Sigmoid colon (tissue), 7 donors: ENCODE data around the gene NIN. TPM values are rescaled to one million over a fixed set of nuclear protein-coding genes. Genes with fewer than 3 reads are reported as not detected.

ENCODE experiments used
- DNase-seq: peaks from one replicate; pipeline ENCODE4 v3.0.0-alpha.2; 2019
- H3K27ac ChIP-seq, 4 donors: fragments of 200-600 bp; sonication (generic); one replicate each; pipeline ENCODE4 v1.5.1; 2016 to 2019; ENCODE audit warnings: mild to moderate bottlenecking in 1 of 4
- H3K27me3 ChIP-seq, 3 donors: fragments of 200-600 bp; sonication (generic); one replicate each; pipeline ENCODE4 v1.5.1; 2019; ENCODE audit warnings: mild to moderate bottlenecking in 1 of 3
- H3K36me3 ChIP-seq, 4 donors: fragments of 200-600 bp; sonication (generic); one replicate each; pipeline ENCODE4 v1.5.1; 2016 to 2019
- H3K4me1 ChIP-seq, 4 donors: fragments of 200-600 bp; sonication (generic); one replicate each; pipeline ENCODE4 v1.5.1; 2017 to 2019
- H3K4me3 ChIP-seq, 4 donors: fragments of 200-600 bp; sonication (generic); one replicate each; pipeline ENCODE4 v1.5.1; 2017 to 2019; ENCODE audit warnings: mild to moderate bottlenecking in 2 of 4, moderate library complexity in 1 of 4
- H3K9me3 ChIP-seq, 4 donors: fragments of 200-600 bp in 3 of 4; sonication (generic) in 3 of 4; one replicate each; pipeline versions ENCODE4 v1.5.1 to v1.6.1; 2013 to 2019
- CTCF ChIP-seq, 4 experiments: fragments of 450-650 bp in 3 of 4; fragments of 200-600 bp in 1 of 4; IDR thresholded peaks; one replicate each; pipeline ENCODE4 v1.5.1; 2016 to 2019; ENCODE audit warnings: antibody characterized with exemption in 4 of 4, mild to moderate bottlenecking in 3 of 4, moderate library complexity in 2 of 4
- EP300 ChIP-seq, 4 donors: sonication (generic); formaldehyde crosslinking; IDR thresholded peaks; one replicate each; pipeline ENCODE4 v1.6.1; 2017; ENCODE audit warnings: antibody characterized with exemption in 4 of 4
- POLR2A ChIP-seq, 2 donors: fragments of 450-650 bp; IDR thresholded peaks; one replicate each; pipeline ENCODE4 v1.6.1; 2016; ENCODE audit warnings: antibody characterized with exemption in 2 of 2, mild to moderate bottlenecking in 2 of 2, moderate library complexity in 2 of 2
- POLR2AphosphoS5 ChIP-seq, 4 donors: sonication (generic); formaldehyde crosslinking; IDR thresholded peaks; one replicate each; pipeline ENCODE4 v1.6.1; 2017; ENCODE audit warnings: antibody characterized with exemption in 4 of 4
- WGBS, 2 donors: extraction: QIAGEN DNeasy Blood & Tissue Kit; methylation state at CpG; one replicate each; pipeline ENCODE4 v1.1.7; 2013; 5-methylcytosine and 5-hydroxymethylcytosine counted together
- intact Hi-C: fragments of 100-400 bp; cut with DNase I; formaldehyde crosslinking; loops from one replicate; pipeline ENCODE4 v1.15.1; 2023
- polyA plus RNA-seq, 3 donors: library from polyadenylated mRNA; stranded (reverse); fragments of 200-250 nt; gene quantifications; one replicate each; pipeline ENCODE4 v1.2.3, GENCODE V29; 2013
- total RNA-seq, 4 donors: library from RNA; depleted of rRNA; stranded (reverse); fragments of >200 nt; gene quantifications; one replicate each; pipeline ENCODE4 v1.1.0, GENCODE V29; 2016
- donor health status: healthy with polysubstance abuse.
- donor health status: Bipolar disorder and iron deficiency.
- donor health status: healthy.

The NIN gene
- total and polyA plus RNA-seq, 7 donors, result 3.6 to 38.2 (median 20.7) TPM

GRCh38 chr14:50825307-50825706, 5.7 kb downstream of the NIN start:
- H3K4me1 ChIP-seq, result peaks cover 0 to 36% (median 25%) of the 10 kb centered on the region in 4 donors
- 92 to 100% methylated on average over 1 of the region's 1 CpG for WGBS, 2 donors

GRCh38 chr14:50823762-50824636, 7.0 kb downstream of the NIN start:
- TF ChIP-seq CTCF (IDR thresholded peaks at IDR 0.05) (no peak), POLR2A (IDR thresholded peaks at IDR 0.05) (no peak), POLR2AphosphoS5 (IDR thresholded peaks at IDR 0.05) (no peak), EP300 (IDR thresholded peaks at IDR 0.05) (no peak)
- 57 to 85% methylated on average over 10 of the region's 10 CpGs for WGBS, 2 donors
- Histone ChIP-seq H3K36me3 (no peaks in the 10 kb centered on the region), H3K4me3 (no peak overlapping the region), H3K4me1 (peaks cover 0 to 23% (median 16%) of the 10 kb centered on the region in 4 donors), H3K27me3 (no peaks in the 10 kb centered on the region), H3K27ac (peak overlapping the region in 3 of 4 donors; percentile 7 to 44 (median 35)), H3K9me3 (no peaks in the 10 kb centered on the region)
- no peak for DNase-seq
- intact Hi-C loops, result no loop called here

More at GRCh38 chr14:50825307-50825706, 5.7 kb downstream of the NIN start:
- Histone ChIP-seq H3K27ac (no peak overlapping the region), H3K27me3 (no peaks in the 10 kb centered on the region), H3K36me3 (no peaks in the 10 kb centered on the region), H3K4me3 (no peak overlapping the region), H3K9me3 (no peaks in the 10 kb centered on the region)
- no peak for DNase-seq
- intact Hi-C loops, result no loop called here
- TF ChIP-seq EP300 (IDR thresholded peaks at IDR 0.05) (no peak), POLR2A (IDR thresholded peaks at IDR 0.05) (no peak), POLR2AphosphoS5 (IDR thresholded peaks at IDR 0.05) (no peak), CTCF (IDR thresholded peaks at IDR 0.05) (no peak)

GRCh38 chr14:50823051-50823761, 7.8 kb downstream of the NIN start:
- WGBS, 2 donors, result 64 to 81% methylated on average over 11 of the region's 11 CpGs
- H3K27ac ChIP-seq, result peak overlapping the region in 3 of 4 donors; percentile 7 to 44 (median 35)
- H3K4me1 ChIP-seq, result peaks cover 0 to 20% (median 12%) of the 10 kb centered on the region in 4 donors
- no peaks in the 10 kb centered on the region for H3K9me3 ChIP-seq
- H3K4me3 ChIP-seq, result no peak overlapping the region
- DNase-seq, result no peak
- no peaks in the 10 kb centered on the region for H3K36me3 ChIP-seq
- no peaks in the 10 kb centered on the region for H3K27me3 ChIP-seq
- intact Hi-C loops, result no loop called here
- TF ChIP-seq POLR2AphosphoS5 (IDR thresholded peaks at IDR 0.05) (no peak), CTCF (IDR thresholded peaks at IDR 0.05) (no peak), POLR2A (IDR thresholded peaks at IDR 0.05) (no peak), EP300 (IDR thresholded peaks at IDR 0.05) (no peak)

GRCh38 chr14:50822501-50823042, 8.4 kb downstream of the NIN start:
- no peaks in the 10 kb centered on the region for H3K27me3 ChIP-seq
- H3K9me3 ChIP-seq, result no peaks in the 10 kb centered on the region
- H3K4me3 ChIP-seq, result no peak overlapping the region
- intact Hi-C loops, result no loop called here
- no peak for DNase-seq
- no peak overlapping the region for H3K27ac ChIP-seq
- H3K4me1 ChIP-seq, result peaks cover 0 to 20% (median 11%) of the 10 kb centered on the region in 4 donors
- TF ChIP-seq EP300 (IDR thresholded peaks at IDR 0.05) (no peak), POLR2AphosphoS5 (IDR thresholded peaks at IDR 0.05) (no peak), POLR2A (IDR thresholded peaks at IDR 0.05) (no peak), CTCF (IDR thresholded peaks at IDR 0.05) (no peak)
- no peaks in the 10 kb centered on the region for H3K36me3 ChIP-seq
- 68 to 80% methylated on average over 11 of the region's 11 CpGs for WGBS, 2 donors
